Panc1 (cell line): ENCODE results near the gene SHMT1. TPM values are rescaled to one million over a fixed set of nuclear protein-coding genes. Genes with fewer than 3 reads are reported as not detected.
"Not testable (repeated sequence)": the region's sequence is repeated elsewhere in the genome, so short reads cannot be mapped to it uniquely, and the experiment has no call there.

Experiments used
- ATAC-seq: fragments of 200-7000 bp; cut with Tn5 transposase; 2 replicates; pipeline ENCODE4 v1.9.1; 2020; ENCODE audit warnings: mild to moderate bottlenecking, moderate library complexity
- BruUV-seq: library from RNA; stranded (reverse); fragments of 400-500 nt; replicated peaks from 2 replicates; lab custom pipeline; 2021; lab: Mats Ljungman, UMichigan
- CTCF ChIA-PET: fragments of 300-600 bp; sonication (Branson Sonifier 250); formaldehyde crosslinking; loops from one replicate; lab custom pipeline; 2022; ENCODE audit warnings: antibody characterized with exemption; lab: Charles Lee
- POLR2A ChIA-PET: fragments of 300-600 bp; sonication (Branson Sonifier 250); formaldehyde crosslinking; loops from one replicate; lab custom pipeline; 2022; ENCODE audit warnings: antibody characterized with exemption; lab: Charles Lee
- DNase-seq: peaks from one replicate; pipeline ENCODE4 v3.0.0-alpha.2; 2010; ENCODE audit warnings: low read depth, low spot score
- H3K27ac ChIP-seq: 2 replicates; pipeline ENCODE4 v1.5.1; 2011; ENCODE audit warnings: mild to moderate bottlenecking, low read length, inconsistent platforms
- H3K27me3 ChIP-seq: fragments of 200-500 bp; sonication (Bioruptor generic); 2 replicates; pipeline ENCODE4 v1.6.0; 2014; ENCODE audit warnings: low read length, inconsistent platforms; ENCODE audit not compliant: control insufficient read depth, insufficient read depth
- H3K36me3 ChIP-seq: fragments of 200-500 bp; sonication (Bioruptor generic); 2 replicates; pipeline ENCODE4 v1.5.1; 2014; ENCODE audit warnings: inconsistent platforms, mild to moderate bottlenecking, low read length, moderate library complexity; ENCODE audit not compliant: control insufficient read depth, insufficient read depth
- H3K4me1 ChIP-seq: 2 replicates; pipeline ENCODE4 v1.5.1; 2011; ENCODE audit warnings: inconsistent platforms, mild to moderate bottlenecking, low read length, moderate library complexity; ENCODE audit not compliant: control insufficient read depth, insufficient read depth
- H3K4me3 ChIP-seq, 2 experiments: 2 replicates each; pipeline ENCODE4 v1.5.1; 2011 to 2012; ENCODE audit warnings: low read depth in 2 of 2, low read length in 2 of 2, mild to moderate bottlenecking in 2 of 2, inconsistent platforms in 1 of 2, moderate library complexity in 1 of 2
- H3K9me3 ChIP-seq: fragments of 200-500 bp; sonication (Bioruptor generic); 2 replicates; pipeline ENCODE4 v1.5.1; 2014; ENCODE audit warnings: low read depth, mild to moderate bottlenecking, inconsistent platforms, low read length, moderate library complexity; ENCODE audit not compliant: control insufficient read depth, insufficient read depth
- CTCF ChIP-seq: fragments of 450-650 bp; IDR thresholded peaks from 2 replicates; pipeline ENCODE4 v1.5.1; 2017; ENCODE audit warnings: mild to moderate bottlenecking
- POLR2AphosphoS5 ChIP-seq: IDR thresholded peaks from 2 replicates; pipeline ENCODE4 v1.6.1; 2012; ENCODE audit warnings: mild to moderate bottlenecking, low read depth, low read length, moderate library complexity
- REST ChIP-seq, 2 experiments: IDR thresholded peaks; 2 replicates each; pipeline ENCODE4 v1.6.1; 2011 to 2012; ENCODE audit warnings: low read depth in 2 of 2, control low read depth in 1 of 2, low read length in 1 of 2, mild to moderate bottlenecking in 1 of 2, moderate library complexity in 1 of 2; ENCODE audit not compliant: insufficient read depth in 1 of 2
- SIN3A ChIP-seq: IDR thresholded peaks from 2 replicates; pipeline ENCODE4 v1.6.1; 2012; ENCODE audit warnings: low read depth, mild to moderate bottlenecking, low read length, moderate library complexity, borderline replicate concordance; ENCODE audit not compliant: insufficient read depth
- TCF7L2 ChIP-seq: IDR thresholded peaks from 2 replicates; pipeline ENCODE4 v1.6.1; 2011; ENCODE audit warnings: mild to moderate bottlenecking, low read depth, low read length, inconsistent platforms
- in situ Hi-C: cut with HindIII; loops from 2 replicates; pipeline ENCODE4 v1.10.0; 2016; ENCODE audit warnings: low sequenced_read_pairs, low pct_unique_long_range_greater_than_20kb
- intact Hi-C: fragments of 100-400 bp; cut with micrococcal nuclease; formaldehyde crosslinking; loops from one replicate; pipeline ENCODE4 v1.10.0; 2022; ENCODE audit not compliant: unreplicated experiment
- total RNA-seq: library from RNA; stranded (reverse); gene quantifications from one replicate; pipeline ENCODE4 v1.2.1, GENCODE V29; 2021; ENCODE audit not compliant: unreplicated experiment

Gene SHMT1
- total RNA-seq, 1 experiment from 2014 or later, result 21.7 TPM

- in situ Hi-C loops (no loop called here), intact Hi-C loops (no loop called here)
- Histone ChIP-seq H3K4me1 (no peaks in the 10 kb centered on the region), H3K36me3 (no peaks in the 10 kb centered on the region), H3K4me3 (no peak overlapping the region), H3K27me3 (no peaks in the 10 kb centered on the region), H3K9me3 (no peaks in the 10 kb centered on the region), H3K27ac (no peak overlapping the region)
- ChIA-PET CTCF (no interaction called here), POLR2A (no interaction called here)
- no peak for DNase-seq
- BruUV-seq, result no TSS peak
- ATAC-seq, result no peak
- TF ChIP-seq SIN3A (no peak), CTCF (no peak), POLR2AphosphoS5 (no peak), REST (IDR thresholded peaks at IDR 0.05; ENCODE audit: insufficient read depth in 1 of 2, low read depth in 2 of 2, low read length in 1 of 2) (no peak), TCF7L2 (no peak)
Measured at GRCh38 chr17:18374216-18374615, 10.9 kb upstream of the SHMT1 start.

- H3K27me3 ChIP-seq, H3K4me3 ChIP-seq, CTCF ChIA-PET, in situ Hi-C loops, H3K4me1 ChIP-seq, DNase-seq, ATAC-seq, H3K9me3 ChIP-seq, H3K36me3 ChIP-seq, BruUV-seq, H3K27ac ChIP-seq, intact Hi-C loops, POLR2A ChIA-PET: not testable (repeated sequence)
Measured at GRCh38 chr17:18373181-18373580, 9.8 kb upstream of the SHMT1 start.

GRCh38 chr17:18371455-18371854, 8.1 kb upstream of the SHMT1 start:
- H3K4me3 ChIP-seq, result no peak overlapping the region
- ChIA-PET CTCF (no interaction called here), POLR2A (no interaction called here)
- ATAC-seq, result no peak
- H3K36me3 ChIP-seq, result no peaks in the 10 kb centered on the region
- DNase-seq, result no peak
- H3K27me3 ChIP-seq, result no peaks in the 10 kb centered on the region
- BruUV-seq, result no TSS peak
- intact Hi-C loops (no loop called here), in situ Hi-C loops (no loop called here)
- no peak overlapping the region for H3K27ac ChIP-seq
- H3K9me3 ChIP-seq, result no peaks in the 10 kb centered on the region
- H3K4me1 ChIP-seq, result no peaks in the 10 kb centered on the region
- TF ChIP-seq POLR2AphosphoS5 (no peak), TCF7L2 (no peak), SIN3A (no peak), REST (IDR thresholded peaks at IDR 0.05; ENCODE audit: insufficient read depth in 1 of 2, low read depth in 2 of 2, low read length in 1 of 2) (no peak), CTCF (no peak)
